GM08714 (cell line): Measurements from ENCODE around the gene POTEF.
"Not testable (repeated sequence)": the region's sequence is repeated elsewhere in the genome, so short reads cannot be mapped to it uniquely, and the experiment has no call there.

Source experiments
- H3K4me3 ChIP-seq: fragments of 200-500 bp; sonication (Bioruptor generic); 2 replicates; pipeline ENCODE4 v1.5.1; 2014; ENCODE audit warnings: mild to moderate bottlenecking, low read length, inconsistent platforms
- ZNF274 ChIP-seq: IDR thresholded peaks from 2 replicates; pipeline ENCODE4 v1.6.1; 2012; ENCODE audit warnings: mild to moderate bottlenecking, low read depth, low read length

POTEF gene

DNA sequence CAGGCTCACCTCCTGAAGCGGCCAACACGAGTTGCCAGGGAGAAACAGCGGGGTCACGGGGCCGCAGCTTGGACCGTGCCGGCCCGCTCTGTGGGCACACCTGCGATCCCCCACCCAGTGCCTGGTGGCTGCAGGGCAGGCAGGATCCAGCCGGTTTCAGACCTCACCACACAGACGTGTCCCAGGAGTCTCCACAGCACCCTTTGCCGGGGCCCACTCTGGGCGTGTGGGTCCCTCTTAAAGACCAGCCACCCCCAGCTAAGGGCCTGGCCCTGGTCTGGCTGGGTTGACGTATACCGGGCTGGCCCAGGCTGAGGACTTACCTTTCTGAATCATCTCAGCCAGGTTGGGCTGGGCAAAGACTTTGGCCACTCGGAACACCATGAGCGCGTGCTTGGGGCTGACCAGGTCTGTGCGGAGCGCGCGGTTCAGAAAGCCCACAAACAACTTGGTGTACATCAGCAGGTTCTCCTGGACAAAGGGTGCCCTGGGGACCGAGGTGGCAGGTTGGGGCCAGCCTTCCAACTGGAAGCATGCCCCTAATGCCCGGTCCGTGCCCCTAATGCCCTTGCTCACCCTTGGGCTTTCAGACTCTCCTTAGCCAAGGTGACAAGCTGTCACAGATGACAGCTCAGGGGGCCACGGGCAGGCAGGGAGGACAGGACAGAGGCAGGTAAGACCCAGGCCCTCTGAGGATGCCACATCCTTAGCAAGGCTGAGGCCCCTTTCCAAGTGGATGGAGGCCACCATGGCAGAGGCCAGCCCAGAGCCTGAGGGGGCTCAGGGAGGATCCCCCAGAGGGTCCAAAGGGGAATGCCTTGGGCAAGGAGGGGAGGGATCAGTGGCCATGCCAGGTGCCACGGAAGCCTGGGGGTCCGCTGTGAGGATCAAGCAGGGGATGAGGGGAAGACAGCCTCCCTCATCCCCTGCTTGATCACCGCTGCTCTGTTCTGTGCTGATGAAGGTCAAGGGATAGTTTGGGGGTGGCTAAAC lies 26.0 kb upstream of the POTEF start:
- TF ChIP-seq ZNF274, result no peak

DNA sequence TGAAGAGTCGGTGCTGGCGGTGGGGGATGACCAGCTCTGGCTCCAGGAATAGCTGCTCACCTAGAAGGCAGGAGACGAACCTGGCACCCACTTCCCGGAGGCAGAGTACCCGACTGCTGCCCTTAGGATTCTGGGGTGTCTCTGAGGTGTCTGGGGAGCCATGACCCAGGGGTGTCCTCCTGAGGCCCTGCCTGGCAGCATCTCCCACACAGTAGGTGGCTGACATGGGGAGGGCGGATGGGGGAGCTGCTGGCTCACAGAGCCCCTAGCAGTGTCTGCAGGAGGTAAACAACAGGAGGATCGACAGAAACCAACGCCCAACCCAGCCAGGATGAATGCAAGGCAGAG lies 25.4 kb upstream of the POTEF start:
- H3K4me3 ChIP-seq, result not testable (repeated sequence)

More for the DNA sequence above, 26.0 kb upstream of the POTEF start:
- H3K4me3 ChIP-seq, result no peak overlapping the region

DNA sequence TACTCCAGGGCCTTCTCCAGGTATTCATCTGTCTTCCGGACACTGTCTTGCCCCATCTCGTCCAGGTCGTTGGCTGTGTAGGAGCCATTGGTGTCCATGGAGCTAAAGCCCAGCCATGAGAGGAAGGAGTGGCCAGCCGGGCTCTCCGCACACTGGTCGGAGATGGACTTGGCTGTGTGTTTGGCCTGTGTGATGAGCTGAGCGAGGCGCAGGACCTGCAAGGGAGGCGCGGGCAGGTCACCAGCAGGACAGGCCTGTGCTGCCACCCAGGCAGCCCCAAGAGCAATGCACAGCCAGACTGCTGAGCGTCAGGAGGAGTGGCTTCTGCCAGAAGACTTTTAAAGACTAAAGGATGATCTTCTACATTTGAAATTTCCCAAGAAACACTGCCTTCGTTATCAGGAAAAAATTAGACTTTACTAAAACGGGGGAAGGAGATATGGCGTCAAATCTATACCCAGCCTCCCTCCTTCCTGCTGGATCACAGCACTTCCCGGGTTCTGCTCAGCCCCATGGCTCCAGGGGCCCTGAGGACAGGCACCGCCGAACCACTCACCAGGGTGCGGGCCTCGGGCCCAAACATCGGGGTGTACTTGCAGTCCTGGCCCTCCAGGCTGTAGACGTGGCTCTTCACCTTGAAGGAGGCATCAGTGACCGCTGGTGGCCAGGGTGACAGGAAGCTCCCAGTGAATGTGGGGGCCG lies 24.9 kb upstream of the POTEF start:
- not testable (repeated sequence) for H3K4me3 ChIP-seq

DNA sequence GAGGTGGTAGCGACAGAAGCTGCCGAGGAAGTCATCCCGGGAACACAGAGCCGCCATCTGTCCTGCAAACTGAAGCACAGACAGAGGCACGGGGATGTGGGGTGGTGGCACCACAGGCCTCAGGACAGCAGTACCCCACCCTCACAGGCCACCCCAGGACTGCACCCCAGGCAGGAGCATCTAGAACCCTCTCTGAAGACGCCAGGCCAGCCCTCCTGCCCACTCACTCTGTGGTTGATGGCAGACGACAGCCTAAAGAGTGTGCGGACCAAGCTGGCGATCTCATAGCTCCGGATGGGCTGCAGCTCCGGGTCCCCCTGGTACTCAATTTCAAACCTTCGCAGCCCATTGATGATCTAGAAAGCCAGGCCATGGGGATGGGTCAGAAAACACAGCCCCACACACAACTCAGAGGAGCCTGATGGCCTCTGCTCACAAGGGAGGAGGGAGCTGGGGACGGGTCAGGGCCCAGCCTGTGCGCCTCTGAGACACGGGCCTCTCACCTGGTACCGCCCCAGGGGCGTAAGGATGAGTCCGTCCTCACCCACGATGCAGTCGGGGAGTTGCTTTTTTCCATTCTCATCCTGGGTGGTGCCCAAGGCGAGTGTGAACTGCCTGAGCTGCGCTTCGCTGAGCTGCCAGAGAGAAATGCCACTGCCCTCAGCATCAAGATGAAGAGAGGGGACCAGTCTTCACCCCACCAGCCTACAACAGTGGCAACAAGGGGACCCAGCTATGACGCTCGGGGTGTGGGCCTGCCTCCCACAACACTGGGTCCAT lies 24.0 kb upstream of the POTEF start:
- H3K4me3 ChIP-seq, result no peak overlapping the region
- TF ChIP-seq ZNF274, result no peak

DNA sequence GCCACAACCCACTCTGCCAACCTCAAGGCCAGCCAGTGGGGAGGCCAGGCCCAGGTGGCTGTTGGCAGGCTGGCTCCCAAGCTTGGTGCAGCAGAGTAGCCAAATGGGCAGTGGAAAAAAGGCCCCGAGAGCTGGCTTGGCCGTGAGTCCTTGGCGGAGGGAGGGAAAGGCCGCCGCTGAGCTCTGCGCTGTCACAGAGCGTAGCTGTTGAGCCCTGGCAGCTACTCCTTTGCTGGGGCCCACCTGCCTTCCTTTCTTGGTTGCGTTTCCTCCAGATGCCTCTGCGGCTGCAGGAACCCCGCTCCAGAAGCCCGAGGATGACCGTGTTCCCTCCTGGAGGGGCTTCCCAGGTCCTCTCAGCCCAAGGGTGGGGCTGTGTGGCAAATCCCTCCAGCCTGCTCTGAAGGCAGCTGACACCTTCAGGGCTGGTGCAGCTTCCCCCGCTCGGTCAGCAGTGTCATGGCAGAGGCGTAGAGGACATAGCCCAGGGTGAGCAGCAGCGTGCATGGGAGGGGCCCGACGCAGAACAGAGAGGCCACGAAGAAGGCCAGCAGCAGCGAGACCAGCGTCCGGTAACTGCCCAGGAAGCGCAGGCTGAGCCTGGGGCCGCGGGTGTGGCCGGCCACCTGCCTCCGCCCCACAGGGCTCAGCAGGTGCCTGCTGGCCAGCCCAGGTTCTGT lies 23.3 kb upstream of the POTEF start:
- H3K4me3 ChIP-seq, result not testable (repeated sequence)

DNA sequence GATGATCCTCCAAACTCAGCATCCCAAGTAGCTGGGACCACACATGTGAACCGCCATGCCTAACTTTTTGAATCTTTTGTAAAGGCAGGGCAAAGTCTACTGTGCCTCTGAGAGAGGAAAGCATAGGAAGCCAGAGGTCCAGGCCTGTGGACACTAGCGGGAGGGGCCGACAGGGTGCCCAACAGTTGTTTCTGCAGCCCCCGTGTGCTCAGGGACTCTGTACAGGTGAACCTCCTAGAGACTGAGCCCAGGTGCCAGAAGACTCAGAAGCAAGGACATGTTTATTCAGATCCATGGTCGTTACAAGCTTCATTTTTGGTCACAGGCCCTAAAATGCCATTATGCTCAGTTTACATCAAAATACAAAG lies 22.1 kb upstream of the POTEF start:
- not testable (repeated sequence) for H3K4me3 ChIP-seq

DNA sequence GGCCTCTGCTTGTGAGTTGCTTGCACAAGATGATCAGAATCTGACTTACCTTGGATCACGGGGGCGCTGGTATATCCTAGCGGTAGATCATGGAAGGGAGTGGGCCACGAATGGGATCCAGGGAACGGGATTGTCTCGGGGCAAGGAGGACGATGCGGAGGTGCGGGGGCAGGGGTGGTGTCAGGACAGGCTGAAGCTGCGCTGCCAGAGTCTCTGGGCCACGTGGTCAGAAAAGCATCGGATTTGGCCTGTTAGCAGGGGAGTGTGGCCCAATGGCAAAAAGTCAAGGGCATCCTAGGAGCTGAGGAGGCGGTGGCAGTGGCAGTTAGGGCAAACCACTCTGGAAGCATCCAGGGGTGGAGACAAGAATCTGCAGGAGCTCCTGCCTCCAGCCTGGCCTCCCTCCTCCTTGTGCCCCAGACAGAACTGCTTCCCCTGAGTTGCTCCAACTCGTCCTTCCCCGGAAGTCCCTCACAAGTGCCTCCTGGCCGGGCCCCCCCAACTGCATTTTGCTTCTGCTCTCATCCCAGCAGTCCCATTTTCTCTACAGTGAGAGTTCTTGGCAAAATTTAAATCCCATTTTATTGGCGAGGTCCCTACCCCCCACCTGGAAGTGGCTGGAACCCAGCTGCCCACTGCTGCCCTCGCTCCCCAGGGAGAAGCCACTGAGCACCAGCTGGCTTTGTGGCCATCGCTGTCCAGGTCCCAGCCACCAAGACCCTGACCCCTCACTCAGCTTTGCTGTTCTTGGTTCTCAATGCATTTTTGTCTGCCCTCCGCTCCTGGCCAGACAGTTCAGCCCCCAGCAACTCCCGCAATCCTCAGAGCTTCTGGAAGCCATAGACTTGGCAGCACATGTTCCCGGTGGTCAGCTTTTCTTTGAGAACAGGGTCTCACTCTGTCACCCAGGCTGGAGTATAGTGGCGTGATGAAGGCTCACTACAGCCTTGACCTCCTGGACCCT lies 21.4 kb upstream of the POTEF start:
- TF ChIP-seq ZNF274, result no peak
- no peak overlapping the region for H3K4me3 ChIP-seq

DNA sequence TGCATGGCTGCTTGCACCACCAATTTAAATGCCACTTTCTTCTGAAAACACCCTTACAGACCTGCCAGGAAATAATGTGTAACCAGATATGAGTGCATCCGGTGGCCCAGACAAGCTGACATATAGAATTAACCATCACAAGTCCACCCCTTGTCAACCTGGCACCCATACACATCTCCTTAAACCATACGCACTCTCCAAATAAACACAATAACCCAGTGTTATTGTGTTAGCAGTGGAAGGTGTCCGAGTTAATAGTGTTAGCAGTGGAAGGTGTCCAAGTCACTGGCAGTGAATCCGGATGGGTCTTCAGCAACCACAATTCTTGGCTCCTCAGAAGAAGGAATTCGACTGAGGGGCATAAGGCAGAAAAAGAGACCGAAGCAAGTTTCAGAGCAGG lies 19.5 kb upstream of the POTEF start:
- not testable (repeated sequence) for H3K4me3 ChIP-seq

DNA sequence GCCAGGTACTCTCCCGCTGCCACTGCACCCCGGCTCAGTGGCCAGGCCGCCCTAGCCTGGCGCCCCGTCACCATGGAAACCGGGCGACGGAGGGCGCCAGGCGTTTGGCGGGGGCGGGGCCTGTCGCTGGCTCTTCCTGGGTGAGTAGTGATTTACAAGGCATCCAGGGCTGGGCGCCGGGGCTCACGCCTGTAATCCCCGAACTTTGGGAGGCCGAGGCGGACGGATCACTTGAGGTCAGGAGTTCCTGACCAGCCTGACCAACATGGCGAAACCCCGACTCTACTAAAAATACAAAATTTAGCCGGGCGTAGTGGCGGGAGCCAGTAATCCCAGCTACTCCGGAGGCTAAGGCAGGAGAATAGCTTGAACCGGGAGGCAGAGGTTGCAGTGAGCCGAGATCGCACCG lies 16.0 kb upstream of the POTEF start, which contains the start of gene CCDC74B:
Gene CCDC74B (minus strand): TSS at position 107 of the 409 bp plus-strand sequence. CDS start 116 bp downstream, outside the sequence.
- peak within 1 kb of the TSS; percentile 32; the same call in 1 of the 2 replicates for H3K4me3 ChIP-seq

DNA sequence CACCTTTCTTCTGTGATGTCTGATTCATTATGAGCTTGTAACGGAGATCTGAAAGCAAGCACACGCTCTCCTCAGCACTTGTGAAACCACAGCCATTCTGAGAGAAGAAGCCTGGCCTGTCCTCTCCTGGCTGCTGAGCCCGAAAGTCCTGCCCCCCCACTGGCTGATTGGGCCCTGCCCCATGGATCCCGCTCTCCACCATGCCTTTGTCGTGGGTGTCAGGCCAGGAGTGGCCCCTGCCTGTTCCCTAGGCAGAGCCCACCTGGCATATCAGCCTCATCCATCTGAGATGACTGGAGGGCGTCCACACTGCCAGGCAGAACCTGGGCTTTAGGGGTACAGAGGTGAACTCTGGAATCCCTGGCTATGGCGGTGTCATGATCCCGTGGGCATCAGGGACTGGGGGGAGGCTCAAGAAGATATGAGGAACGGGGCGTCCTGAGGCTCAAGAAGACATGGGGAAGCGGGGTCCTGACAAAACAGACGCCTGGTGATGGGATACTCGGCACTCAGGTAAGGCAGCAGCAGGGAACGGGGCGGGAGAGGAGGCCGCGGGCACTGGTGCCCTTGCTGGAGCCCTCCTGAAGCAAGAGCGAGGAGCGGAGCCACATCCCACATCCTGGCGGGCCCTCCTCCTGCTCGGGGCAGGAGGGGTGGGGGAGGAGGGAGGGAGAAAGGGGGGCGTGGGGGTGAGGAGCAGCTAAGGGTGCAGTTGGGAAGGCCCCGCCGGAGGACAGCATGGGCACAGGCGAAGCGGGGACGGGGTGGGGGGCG lies 14.4 kb upstream of the POTEF start:
- H3K4me3 ChIP-seq, result not testable (repeated sequence)

DNA sequence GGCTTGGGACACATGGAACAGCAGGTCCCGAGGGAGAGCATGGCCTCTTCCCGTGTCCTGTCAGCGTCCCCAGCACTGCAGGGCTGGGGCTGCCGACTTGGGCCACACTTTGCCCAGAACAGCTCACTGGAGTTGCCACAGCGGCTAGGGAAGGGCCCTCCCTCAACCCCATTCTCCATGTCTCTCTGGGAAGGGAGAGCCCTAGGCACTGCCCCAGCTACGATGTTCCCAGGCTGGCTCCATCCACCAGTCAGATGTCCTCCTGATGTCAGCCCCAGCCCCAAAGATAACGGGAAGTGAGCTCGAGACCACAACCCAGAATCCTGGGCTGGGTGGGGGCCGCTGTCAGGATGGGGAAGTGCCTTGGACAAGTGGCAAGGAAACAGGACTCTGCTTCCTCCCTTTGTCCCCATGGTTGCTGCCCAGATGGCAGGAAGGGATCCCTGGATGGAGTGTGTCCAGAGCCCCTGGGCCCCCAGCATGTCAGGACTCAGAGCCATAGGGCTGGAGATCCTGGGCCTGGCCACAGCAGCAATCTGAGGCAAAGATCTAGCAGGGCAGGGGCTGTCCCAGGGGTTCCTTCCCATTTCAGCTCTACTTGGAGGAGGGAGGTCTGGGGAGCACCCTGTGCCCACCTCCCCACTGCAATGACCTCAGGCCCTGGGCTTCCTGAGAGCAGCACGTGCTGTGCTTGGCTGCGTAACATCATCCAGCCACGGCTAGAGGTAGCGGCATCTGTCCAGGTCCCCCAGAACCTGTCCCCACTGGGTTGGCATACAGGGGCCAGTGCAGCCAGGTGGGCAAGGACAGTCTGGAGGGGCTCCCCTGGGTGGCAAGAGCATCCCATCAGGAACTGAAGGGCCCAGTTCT lies 13.6 kb upstream of the POTEF start:
- not testable (repeated sequence) for H3K4me3 ChIP-seq

DNA sequence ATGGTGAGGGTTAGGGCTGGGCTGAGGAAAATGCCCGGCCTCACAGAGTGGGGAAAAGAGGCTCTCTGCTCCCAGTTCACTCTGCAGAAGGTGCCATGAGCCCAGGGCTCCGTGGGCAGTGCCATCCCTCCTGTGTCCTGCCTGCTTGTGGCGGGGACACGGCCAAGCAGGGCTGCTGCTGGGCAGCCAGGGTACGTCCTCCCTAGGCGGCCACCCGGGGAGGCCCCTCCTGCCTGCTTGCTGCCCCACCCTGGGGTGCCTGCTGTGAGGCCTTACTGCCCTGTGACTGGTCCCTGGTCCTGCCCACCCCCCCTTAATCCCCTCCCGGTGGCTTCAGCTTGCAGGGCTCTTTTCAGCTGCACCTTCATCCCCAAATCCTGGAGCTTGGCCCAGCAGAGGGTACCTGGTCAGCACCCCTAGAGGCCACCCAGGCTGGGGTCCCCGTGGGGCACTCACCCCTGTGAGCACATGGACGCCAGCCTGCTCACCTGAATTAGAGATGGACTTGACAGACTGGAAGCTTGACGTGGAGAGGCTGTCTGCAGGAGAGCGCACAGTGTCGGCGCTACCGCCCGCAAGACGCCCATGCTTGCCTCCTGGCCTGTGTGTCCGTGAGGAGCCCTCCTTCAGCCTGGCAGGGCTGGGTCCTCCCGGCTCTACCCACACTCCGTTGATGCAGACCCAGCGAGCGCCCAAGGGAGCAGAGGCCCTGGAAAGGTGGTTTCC lies 12.8 kb upstream of the POTEF start:
- H3K4me3 ChIP-seq, result not testable (repeated sequence)

DNA sequence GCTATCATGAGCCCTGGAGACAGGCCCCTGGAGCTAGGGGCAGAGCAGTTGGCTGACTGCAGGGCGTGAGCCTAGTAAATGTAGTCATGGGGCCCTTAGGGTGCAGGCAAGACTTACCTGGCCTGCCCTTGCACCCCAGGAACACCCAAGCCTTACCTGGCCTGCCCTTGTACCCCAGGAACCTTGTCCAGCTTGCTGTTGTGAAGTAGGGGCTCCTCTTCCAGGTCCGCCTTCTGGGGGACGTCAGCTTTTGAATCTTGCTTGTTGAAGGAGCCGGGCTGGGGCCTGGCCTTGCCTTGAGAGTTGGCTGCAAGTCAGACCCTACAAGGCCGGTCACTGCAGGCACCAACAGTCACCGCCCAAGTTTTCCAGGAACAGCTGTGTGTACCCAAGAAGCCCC lies 12.0 kb upstream of the POTEF start:
- not testable (repeated sequence) for H3K4me3 ChIP-seq

DNA sequence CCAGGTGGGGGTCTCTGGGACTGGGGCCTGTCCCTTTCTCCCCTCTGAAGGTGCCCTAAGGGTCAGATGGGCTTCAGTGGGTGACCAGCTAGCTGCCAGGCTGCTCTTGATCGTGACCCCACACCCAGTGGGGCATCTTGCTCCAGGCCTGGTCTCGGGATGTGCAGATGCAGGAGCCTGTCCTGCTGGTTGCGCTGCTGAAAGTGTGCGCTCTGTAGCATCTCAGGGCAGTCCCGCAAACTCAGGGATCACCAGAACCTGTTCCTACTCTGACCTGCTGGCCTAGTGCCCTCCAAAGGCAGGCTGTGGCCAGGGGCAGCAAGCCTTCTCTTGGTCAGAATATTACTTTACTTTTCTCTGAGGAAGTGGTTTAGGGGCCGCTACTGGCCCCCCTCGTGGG lies 11.5 kb upstream of the POTEF start:
- not testable (repeated sequence) for H3K4me3 ChIP-seq

DNA sequence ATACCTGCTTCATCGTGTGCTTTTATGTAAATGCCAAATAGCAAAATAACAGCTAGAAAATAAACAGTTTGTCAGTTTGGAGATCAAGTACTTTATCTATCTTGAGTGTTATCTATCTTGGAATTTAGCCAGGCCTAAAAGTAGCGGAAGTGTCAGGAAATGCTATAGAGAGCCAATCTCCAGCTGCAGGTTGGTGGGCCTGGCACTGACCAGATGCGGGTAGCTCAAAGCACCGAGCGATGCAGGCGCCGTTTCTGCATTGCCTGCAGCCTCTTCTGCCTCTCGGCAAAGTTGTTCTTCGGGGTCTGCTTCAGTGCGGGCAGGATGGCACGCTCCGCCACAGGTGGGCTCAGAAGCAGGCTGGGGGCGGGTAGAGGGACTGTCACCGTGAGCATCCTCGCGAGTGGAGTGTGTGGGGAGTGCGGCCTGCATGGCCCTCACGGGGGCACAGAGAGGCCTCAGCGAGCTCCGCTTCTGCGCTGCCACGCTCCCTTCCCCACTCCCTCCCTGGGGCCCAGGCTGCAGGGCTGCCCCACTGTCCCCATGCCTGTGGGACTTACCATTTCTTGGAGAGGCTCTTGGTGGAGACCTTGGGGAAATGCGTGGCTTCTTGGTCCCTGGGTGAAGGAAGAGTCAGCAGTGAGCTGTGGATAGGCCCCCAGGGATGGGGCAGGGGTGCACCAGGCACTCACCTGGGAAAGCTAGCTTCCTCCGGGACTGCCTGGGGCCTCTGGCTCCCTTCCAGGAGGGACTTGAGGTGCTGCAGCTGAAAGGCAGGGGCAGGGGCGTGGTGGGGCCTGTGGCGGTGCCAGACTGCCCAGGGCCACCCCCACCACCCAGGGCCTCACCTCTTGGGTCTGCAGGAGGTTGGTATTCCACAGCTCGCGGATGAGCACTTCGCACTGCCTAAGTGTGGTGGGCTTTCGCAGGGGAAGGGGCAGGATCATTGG lies 10.6 kb upstream of the POTEF start:
- not testable (repeated sequence) for H3K4me3 ChIP-seq

DNA sequence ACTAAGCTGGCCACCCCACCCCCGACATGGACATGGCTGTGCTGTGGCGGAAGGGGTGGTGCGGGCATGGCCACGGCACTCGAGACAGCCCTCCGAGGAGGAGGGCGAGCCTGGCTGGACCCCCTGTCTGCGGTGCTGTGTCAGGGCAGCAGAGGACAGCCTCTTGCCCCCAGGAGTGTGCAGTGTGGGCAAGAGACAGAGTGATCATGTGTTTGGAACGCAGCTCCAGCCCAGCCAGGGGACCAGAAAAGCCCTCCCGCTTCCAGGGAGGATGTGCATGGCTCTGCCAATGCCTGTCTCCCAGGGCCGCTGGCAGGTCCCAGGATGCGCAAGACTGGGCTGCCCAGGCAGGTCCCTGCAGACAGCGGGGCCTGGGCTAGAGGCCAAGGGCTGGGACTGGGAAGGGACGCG lies 9.8 kb upstream of the POTEF start:
- not testable (repeated sequence) for H3K4me3 ChIP-seq
